Measurements from ENCODE around the gene MTARC2. TPM values are rescaled to one million over a fixed set of nuclear protein-coding genes. Genes with fewer than 3 reads are reported as not detected.

Gene MTARC2
- total and polyA plus RNA-seq, 2 of the 13 experiments (the other 11 are each of a cell fraction or from before 2014, with no cell fraction given) = 8.5 to 10.1 TPM

GRCh38 chr1:220734571-220735326 lies 13.4 kb upstream of the MTARC2 start (continued):
- TF ChIP-seq, protein P1, sequence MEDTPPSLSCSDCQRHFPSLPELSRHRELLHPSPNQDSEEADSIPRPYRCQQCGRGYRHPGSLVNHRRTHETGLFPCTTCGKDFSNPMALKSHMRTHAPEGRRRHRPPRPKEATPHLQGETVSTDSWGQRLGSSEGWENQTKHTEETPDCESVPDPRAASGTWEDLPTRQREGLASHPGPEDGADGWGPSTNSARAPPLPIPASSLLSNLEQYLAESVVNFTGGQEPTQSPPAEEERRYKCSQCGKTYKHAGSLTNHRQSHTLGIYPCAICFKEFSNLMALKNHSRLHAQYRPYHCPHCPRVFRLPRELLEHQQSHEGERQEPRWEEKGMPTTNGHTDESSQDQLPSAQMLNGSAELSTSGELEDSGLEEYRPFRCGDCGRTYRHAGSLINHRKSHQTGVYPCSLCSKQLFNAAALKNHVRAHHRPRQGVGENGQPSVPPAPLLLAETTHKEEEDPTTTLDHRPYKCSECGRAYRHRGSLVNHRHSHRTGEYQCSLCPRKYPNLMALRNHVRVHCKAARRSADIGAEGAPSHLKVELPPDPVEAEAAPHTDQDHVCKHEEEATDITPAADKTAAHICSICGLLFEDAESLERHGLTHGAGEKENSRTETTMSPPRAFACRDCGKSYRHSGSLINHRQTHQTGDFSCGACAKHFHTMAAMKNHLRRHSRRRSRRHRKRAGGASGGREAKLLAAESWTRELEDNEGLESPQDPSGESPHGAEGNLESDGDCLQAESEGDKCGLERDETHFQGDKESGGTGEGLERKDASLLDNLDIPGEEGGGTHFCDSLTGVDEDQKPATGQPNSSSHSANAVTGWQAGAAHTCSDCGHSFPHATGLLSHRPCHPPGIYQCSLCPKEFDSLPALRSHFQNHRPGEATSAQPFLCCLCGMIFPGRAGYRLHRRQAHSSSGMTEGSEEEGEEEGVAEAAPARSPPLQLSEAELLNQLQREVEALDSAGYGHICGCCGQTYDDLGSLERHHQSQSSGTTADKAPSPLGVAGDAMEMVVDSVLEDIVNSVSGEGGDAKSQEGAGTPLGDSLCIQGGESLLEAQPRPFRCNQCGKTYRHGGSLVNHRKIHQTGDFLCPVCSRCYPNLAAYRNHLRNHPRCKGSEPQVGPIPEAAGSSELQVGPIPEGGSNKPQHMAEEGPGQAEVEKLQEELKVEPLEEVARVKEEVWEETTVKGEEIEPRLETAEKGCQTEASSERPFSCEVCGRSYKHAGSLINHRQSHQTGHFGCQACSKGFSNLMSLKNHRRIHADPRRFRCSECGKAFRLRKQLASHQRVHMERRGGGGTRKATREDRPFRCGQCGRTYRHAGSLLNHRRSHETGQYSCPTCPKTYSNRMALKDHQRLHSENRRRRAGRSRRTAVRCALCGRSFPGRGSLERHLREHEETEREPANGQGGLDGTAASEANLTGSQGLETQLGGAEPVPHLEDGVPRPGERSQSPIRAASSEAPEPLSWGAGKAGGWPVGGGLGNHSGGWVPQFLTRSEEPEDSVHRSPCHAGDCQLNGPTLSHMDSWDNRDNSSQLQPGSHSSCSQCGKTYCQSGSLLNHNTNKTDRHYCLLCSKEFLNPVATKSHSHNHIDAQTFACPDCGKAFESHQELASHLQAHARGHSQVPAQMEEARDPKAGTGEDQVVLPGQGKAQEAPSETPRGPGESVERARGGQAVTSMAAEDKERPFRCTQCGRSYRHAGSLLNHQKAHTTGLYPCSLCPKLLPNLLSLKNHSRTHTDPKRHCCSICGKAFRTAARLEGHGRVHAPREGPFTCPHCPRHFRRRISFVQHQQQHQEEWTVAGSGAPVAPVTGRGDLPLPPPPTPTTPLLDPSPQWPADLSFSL (CRISPR knock-in tag; IDR thresholded peaks at IDR 0.05) = no peak
- TF ChIP-seq KLF16 (CRISPR knock-in tag; IDR thresholded peaks at IDR 0.05) (peak in 1 of 2 experiments; percentile 64; a peak in 1 of 4 replicates), ZNF451 (CRISPR knock-in tag; IDR thresholded peaks at IDR 0.05) (no peak), CEBPZ (IDR thresholded peaks at IDR 0.05; ENCODE audit: low read length) (no peak), NKX3-1 (CRISPR knock-in tag; IDR thresholded peaks at IDR 0.05) (no peak), SP5 (CRISPR knock-in tag; IDR thresholded peaks at IDR 0.05; ENCODE audit: borderline replicate concordance, low read depth) (peak; percentile 27; the same call in 1 of the 2 replicates), SIX1 (CRISPR knock-in tag; IDR thresholded peaks at IDR 0.05; ENCODE audit: borderline replicate concordance) (no peak), HDAC6 (IDR thresholded peaks at IDR 0.05; ENCODE audit: low read depth, low read length) (no peak), TRIM22 (IDR thresholded peaks at IDR 0.05) (no peak), TBX3 (IDR thresholded peaks at IDR 0.05; ENCODE audit: borderline replicate concordance) (peak; percentile 17; the same call in 1 of the 2 replicates), ZFAT (CRISPR knock-in tag; conservative IDR thresholded peaks at IDR 0.05) (no peak), SIN3B (IDR thresholded peaks at IDR 0.05; ENCODE audit: low read length) (no peak), ZNF335 (CRISPR knock-in tag; IDR thresholded peaks at IDR 0.05) (peak; percentile 43; the same call in 1 of the 2 replicates), ZNF746 (CRISPR knock-in tag; IDR thresholded peaks at IDR 0.05) (no peak)
- TF ChIP-seq, protein P2, sequence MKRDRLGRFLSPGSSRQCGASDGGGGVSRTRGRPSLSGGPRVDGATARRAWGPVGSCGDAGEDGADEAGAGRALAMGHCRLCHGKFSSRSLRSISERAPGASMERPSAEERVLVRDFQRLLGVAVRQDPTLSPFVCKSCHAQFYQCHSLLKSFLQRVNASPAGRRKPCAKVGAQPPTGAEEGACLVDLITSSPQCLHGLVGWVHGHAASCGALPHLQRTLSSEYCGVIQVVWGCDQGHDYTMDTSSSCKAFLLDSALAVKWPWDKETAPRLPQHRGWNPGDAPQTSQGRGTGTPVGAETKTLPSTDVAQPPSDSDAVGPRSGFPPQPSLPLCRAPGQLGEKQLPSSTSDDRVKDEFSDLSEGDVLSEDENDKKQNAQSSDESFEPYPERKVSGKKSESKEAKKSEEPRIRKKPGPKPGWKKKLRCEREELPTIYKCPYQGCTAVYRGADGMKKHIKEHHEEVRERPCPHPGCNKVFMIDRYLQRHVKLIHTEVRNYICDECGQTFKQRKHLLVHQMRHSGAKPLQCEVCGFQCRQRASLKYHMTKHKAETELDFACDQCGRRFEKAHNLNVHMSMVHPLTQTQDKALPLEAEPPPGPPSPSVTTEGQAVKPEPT (CRISPR knock-in tag; IDR thresholded peaks at IDR 0.05; ENCODE audit: low read depth) = no peak

All from HepG2 (cell line).